Islet precursor cell (in vitro differentiated cells): ENCODE results near the gene PCBP1.
A peak's percentile ranks its signal among the peaks of the same experiment; 100 is the strongest.
"Not testable (repeated sequence)": the region's sequence is repeated elsewhere in the genome, so short reads cannot be mapped to it uniquely, and the experiment has no call there.

ENCODE experiments used
- DNase-seq: peaks from one replicate; pipeline ENCODE4 v3.0.0-alpha.2; 2018

Gene PCBP1

GRCh38 chr2:70083344-70084156 is 3.7 kb upstream of the PCBP1 start:
- DNase-seq: peak; percentile 82

GRCh38 chr2:70084973-70085710 is 2.1 kb upstream of the PCBP1 start:
- peak; percentile 89 for DNase-seq

- DNase-seq: no peak
Observed at GRCh38 chr2:70085711-70086277, 1.5 kb upstream of the PCBP1 start.

- DNase-seq: peak; percentile 76
Observed at GRCh38 chr2:70086278-70086837, 919 bp upstream of the PCBP1 start.

- DNase-seq: peak; percentile 77
Observed at GRCh38 chr2:70087702-70088597, 673 bp downstream of the PCBP1 start.

- DNase-seq: no peak
Observed at GRCh38 chr2:70088598-70089219, 1.4 kb downstream of the PCBP1 start.

- DNase-seq: no peak
Observed at GRCh38 chr2:70089220-70089982, 2.1 kb downstream of the PCBP1 start.

- DNase-seq: no peak
Observed at GRCh38 chr2:70089983-70090525, 2.8 kb downstream of the PCBP1 start.

- DNase-seq: no peak
Observed at GRCh38 chr2:70090706-70091334, 3.5 kb downstream of the PCBP1 start.

GRCh38 chr2:70091364-70091763 is 4.1 kb downstream of the PCBP1 start:
- DNase-seq: no peak

GRCh38 chr2:70091816-70092215 is 4.5 kb downstream of the PCBP1 start:
- no peak for DNase-seq

- not testable (repeated sequence) for DNase-seq
Observed at GRCh38 chr2:70092576-70093243, 5.4 kb downstream of the PCBP1 start.

GRCh38 chr2:70094171-70094977 is 7.1 kb downstream of the PCBP1 start:
- no peak for DNase-seq

GRCh38 chr2:70094978-70095719 is 7.9 kb downstream of the PCBP1 start:
- no peak for DNase-seq

- no peak for DNase-seq
Observed at GRCh38 chr2:70095720-70096670, 8.7 kb downstream of the PCBP1 start.

- no peak for DNase-seq
Observed at GRCh38 chr2:70098032-70098431, 10.8 kb downstream of the PCBP1 start.

GRCh38 chr2:70099270-70099669 is 12.0 kb downstream of the PCBP1 start:
- no peak for DNase-seq
